SIG-M5 (cell line): ENCODE data around the gene TMPRSS4.

Experiments used
- DNase-seq: peaks from one replicate; lab custom pipeline; 2025; lab: John Stamatoyannopoulos, UW

TMPRSS4 gene

GRCh38 chr11:118106789-118107335, 30.0 kb downstream of the TMPRSS4 start:
- DNase-seq: no peak

GRCh38 chr11:118108513-118108912, 31.6 kb downstream of the TMPRSS4 start:
- no peak for DNase-seq

- no peak for DNase-seq
Measured at GRCh38 chr11:118109231-118109630, 32.4 kb downstream of the TMPRSS4 start.

- DNase-seq: no peak
Measured at GRCh38 chr11:118111019-118111743, 34.3 kb downstream of the TMPRSS4 start.

- no peak for DNase-seq
Measured at GRCh38 chr11:118111744-118112035, 34.8 kb downstream of the TMPRSS4 start.

GRCh38 chr11:118112711-118113430, 36.0 kb downstream of the TMPRSS4 start:
- no peak for DNase-seq

- DNase-seq: no peak
Measured at GRCh38 chr11:118114266-118114665, 37.4 kb downstream of the TMPRSS4 start.

- DNase-seq: no peak
Measured at GRCh38 chr11:118115048-118115447, 38.2 kb downstream of the TMPRSS4 start.

GRCh38 chr11:118117790-118118601, 41.1 kb downstream of the TMPRSS4 start:
- no peak for DNase-seq

- no peak for DNase-seq
Measured at GRCh38 chr11:118120793-118121192, 43.9 kb downstream of the TMPRSS4 start.

GRCh38 chr11:118124929-118125535, 48.2 kb downstream of the TMPRSS4 start:
- no peak for DNase-seq

- DNase-seq: no peak
Measured at GRCh38 chr11:118126082-118126838, 49.4 kb downstream of the TMPRSS4 start.

- no peak for DNase-seq
Measured at GRCh38 chr11:118128310-118128709, 51.4 kb downstream of the TMPRSS4 start.

GRCh38 chr11:118128721-118129470, 52.0 kb downstream of the TMPRSS4 start:
- DNase-seq: no peak

GRCh38 chr11:118129471-118130172, 52.7 kb downstream of the TMPRSS4 start:
- DNase-seq: no peak

- DNase-seq: no peak
Measured at GRCh38 chr11:118132385-118133151, 55.7 kb downstream of the TMPRSS4 start.

GRCh38 chr11:118133816-118134215, 56.9 kb downstream of the TMPRSS4 start:
- no peak for DNase-seq

GRCh38 chr11:118135051-118135795, 58.3 kb downstream of the TMPRSS4 start:
- no peak for DNase-seq

- DNase-seq: no peak
Measured at GRCh38 chr11:118135796-118136165, 58.9 kb downstream of the TMPRSS4 start.
